Fibroblast of the aortic adventitia (primary cell): ENCODE results near the gene SPRY4. TPM values are rescaled to one million over a fixed set of nuclear protein-coding genes. Genes with fewer than 3 reads are reported as not detected.

Source experiments
- DNase-seq: peaks from one replicate; pipeline ENCODE4 v3.0.0-alpha.2; 2010; ENCODE audit warnings: low read depth
- H3K4me3 ChIP-seq: 2 replicates; pipeline ENCODE4 v1.5.1; 2011; ENCODE audit warnings: low read depth, mild to moderate bottlenecking, control low read depth, low read length, moderate library complexity
- total RNA-seq: library from RNA; depleted of rRNA; stranded (reverse); fragments of >200 nt; gene quantifications from 2 replicates; pipeline ENCODE4 v1.2.3, GENCODE V29; 2012; ENCODE audit warnings: low replicate concordance
- TF ChIP-seq, protein P1 (sequence below): IDR thresholded peaks from 2 replicates; pipeline ENCODE4 v1.5.1; 2011; ENCODE audit warnings: mild to moderate bottlenecking, low read length, control low read depth, inconsistent platforms; ENCODE audit not compliant: insufficient read depth

The SPRY4 gene
- total RNA-seq, 1 donor = 13.9 TPM

DNA sequence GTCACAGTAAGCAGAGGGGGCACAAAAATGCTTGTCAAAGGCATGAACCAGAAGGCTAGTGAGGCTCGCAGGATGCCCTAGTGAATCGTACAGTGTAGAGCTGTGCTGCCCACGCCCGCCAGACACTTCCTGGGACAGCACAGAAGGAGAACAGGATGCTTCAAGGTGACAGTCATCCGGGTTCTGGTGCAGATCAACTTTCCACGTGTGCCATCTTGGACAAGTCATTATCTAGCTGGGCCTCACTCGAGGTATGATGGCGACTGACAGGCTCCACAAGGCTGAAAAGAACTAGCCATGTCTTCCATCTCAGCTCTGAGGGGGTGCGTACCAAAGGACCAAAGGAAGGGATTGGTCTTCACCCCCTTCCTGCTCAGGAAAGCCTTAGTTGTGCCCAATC is 14.0 kb downstream of the SPRY4 start:
- DNase-seq = no peak
- TF ChIP-seq, protein P1, sequence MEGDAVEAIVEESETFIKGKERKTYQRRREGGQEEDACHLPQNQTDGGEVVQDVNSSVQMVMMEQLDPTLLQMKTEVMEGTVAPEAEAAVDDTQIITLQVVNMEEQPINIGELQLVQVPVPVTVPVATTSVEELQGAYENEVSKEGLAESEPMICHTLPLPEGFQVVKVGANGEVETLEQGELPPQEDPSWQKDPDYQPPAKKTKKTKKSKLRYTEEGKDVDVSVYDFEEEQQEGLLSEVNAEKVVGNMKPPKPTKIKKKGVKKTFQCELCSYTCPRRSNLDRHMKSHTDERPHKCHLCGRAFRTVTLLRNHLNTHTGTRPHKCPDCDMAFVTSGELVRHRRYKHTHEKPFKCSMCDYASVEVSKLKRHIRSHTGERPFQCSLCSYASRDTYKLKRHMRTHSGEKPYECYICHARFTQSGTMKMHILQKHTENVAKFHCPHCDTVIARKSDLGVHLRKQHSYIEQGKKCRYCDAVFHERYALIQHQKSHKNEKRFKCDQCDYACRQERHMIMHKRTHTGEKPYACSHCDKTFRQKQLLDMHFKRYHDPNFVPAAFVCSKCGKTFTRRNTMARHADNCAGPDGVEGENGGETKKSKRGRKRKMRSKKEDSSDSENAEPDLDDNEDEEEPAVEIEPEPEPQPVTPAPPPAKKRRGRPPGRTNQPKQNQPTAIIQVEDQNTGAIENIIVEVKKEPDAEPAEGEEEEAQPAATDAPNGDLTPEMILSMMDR = no peak
- no peak overlapping the region for H3K4me3 ChIP-seq

DNA sequence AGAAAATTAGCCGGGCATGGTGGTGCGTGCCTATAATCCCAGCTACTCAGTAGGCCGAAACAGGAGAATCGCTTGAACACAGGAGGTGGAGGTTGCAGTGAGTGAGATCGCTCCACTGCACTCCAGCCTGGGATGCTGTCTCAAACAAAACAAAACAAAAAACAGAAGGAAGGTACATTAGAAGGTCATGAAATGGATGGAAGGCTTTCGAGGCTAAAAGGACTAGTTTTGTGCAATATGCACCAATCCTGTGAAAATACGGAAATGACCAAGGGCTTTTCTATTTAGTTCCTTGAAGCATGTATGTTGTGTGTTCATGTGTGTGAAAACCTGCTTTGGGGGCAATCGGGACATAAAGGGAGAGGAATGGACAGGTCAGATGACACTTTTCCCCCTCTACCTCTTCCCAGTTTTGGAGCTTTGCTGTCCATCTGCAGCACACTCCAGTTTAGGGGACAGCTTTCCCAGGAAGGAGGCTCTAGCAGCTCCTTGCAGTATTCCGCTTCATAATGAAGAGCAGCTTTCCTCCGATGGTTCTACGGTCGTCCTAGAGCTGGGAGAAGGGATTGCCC is 15.0 kb downstream of the SPRY4 start:
- H3K4me3 ChIP-seq = no peak overlapping the region
- DNase-seq = no peak
- TF ChIP-seq, protein P1 = no peak

- TF ChIP-seq, protein P1 = no peak
- DNase-seq = no peak
Observed at GRCh38 chr5:142308358-142308757, 16.5 kb downstream of the SPRY4 start.

GRCh38 chr5:142307146-142307890 is 17.5 kb downstream of the SPRY4 start:
- TF ChIP-seq, protein P1 = no peak
- H3K4me3 ChIP-seq = no peak overlapping the region
- no peak for DNase-seq

More at GRCh38 chr5:142308358-142308757, 16.5 kb downstream of the SPRY4 start:
- no peak overlapping the region for H3K4me3 ChIP-seq

DNA sequence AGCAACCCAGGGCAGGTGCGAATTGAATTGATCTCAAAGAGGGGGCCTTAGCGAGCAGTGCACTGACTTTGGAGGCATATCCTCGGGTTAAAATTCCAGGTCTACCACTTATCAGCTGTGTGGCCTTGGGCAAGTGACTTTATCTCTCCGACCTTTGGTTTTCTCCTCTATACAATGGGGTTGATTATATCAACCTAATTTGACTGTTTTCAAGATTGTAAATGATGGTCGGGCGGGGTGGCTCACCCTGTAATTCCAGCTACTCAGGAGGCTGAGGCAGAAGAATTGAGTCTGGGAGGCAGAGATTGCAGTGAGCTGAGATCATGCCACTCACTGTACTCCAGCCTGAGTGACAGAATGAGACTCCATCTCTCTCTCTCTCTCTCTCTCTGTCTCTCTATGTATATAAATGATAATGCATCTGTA is 18.7 kb downstream of the SPRY4 start:
- DNase-seq = no peak
- no peak overlapping the region for H3K4me3 ChIP-seq
- TF ChIP-seq, protein P1 = no peak

GRCh38 chr5:142305211-142305610 is 19.6 kb downstream of the SPRY4 start:
- H3K4me3 ChIP-seq = no peak overlapping the region
- no peak for DNase-seq
- TF ChIP-seq, protein P1 = no peak
